Keratinocyte (primary cell): Measurements from ENCODE around the gene BAHCC1.

Experiments
- EZH2 ChIP-seq: IDR thresholded peaks from one replicate; pipeline ENCODE4 v1.6.1; 2012; ENCODE audit warnings: inconsistent platforms, mild to moderate bottlenecking, low read length, moderate library complexity
- TF ChIP-seq, protein P1 (sequence below), 3 experiments: IDR thresholded peaks in 1 of 3; conservative IDR thresholded peaks in 1 of 3; optimal IDR thresholded peaks in 1 of 3; 2 replicates in 2 of 3; 3 replicates in 1 of 3; pipeline versions ENCODE3 to v1.5.1; 2011; ENCODE audit warnings: low read length in 3 of 3, mild to moderate bottlenecking in 3 of 3, moderate library complexity in 2 of 3, control low read depth in 1 of 3, inconsistent platforms in 1 of 3; ENCODE audit not compliant: insufficient read depth in 2 of 3; ENCODE audit errors: extremely low read depth in 1 of 3

DNA sequence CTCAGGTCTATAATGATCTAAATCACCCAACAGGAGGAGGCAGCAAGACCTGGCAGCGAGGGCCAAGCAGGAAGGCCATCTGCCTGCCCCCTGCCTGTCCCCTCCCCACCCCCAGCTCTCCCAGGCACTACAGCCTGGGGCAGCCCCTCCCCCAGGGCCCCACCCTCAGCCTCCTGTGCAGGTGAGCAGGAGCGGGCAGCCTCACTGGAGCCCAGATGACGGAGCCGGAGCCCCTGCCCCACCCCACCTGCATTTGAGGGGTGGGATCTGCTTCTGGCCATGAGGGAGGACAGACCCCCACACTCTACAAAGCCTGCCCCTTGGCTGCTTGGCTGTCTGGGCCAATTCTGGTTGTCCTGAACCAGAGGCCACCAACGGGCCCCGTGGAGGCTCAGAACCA lies 12.4 kb upstream of the BAHCC1 start:
- TF ChIP-seq, protein P1, sequence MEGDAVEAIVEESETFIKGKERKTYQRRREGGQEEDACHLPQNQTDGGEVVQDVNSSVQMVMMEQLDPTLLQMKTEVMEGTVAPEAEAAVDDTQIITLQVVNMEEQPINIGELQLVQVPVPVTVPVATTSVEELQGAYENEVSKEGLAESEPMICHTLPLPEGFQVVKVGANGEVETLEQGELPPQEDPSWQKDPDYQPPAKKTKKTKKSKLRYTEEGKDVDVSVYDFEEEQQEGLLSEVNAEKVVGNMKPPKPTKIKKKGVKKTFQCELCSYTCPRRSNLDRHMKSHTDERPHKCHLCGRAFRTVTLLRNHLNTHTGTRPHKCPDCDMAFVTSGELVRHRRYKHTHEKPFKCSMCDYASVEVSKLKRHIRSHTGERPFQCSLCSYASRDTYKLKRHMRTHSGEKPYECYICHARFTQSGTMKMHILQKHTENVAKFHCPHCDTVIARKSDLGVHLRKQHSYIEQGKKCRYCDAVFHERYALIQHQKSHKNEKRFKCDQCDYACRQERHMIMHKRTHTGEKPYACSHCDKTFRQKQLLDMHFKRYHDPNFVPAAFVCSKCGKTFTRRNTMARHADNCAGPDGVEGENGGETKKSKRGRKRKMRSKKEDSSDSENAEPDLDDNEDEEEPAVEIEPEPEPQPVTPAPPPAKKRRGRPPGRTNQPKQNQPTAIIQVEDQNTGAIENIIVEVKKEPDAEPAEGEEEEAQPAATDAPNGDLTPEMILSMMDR (optimal IDR thresholded peaks at IDR 0.05 in 1 of 3, IDR thresholded peaks at IDR 0.05 in 1 of 3, conservative IDR thresholded peaks at IDR 0.05 in 1 of 3; ENCODE audit: extremely low read depth in 1 of 3, insufficient read depth in 2 of 3, low read length in 3 of 3), result no peak
- no peak for TF ChIP-seq EZH2
